ENCODE results near the gene MMP26. TPM values are rescaled to one million over a fixed set of nuclear protein-coding genes. Genes with fewer than 3 reads are reported as not detected.

The MMP26 gene
- total RNA-seq, 2 experiments from 2014 or later, result not detected

DNA sequence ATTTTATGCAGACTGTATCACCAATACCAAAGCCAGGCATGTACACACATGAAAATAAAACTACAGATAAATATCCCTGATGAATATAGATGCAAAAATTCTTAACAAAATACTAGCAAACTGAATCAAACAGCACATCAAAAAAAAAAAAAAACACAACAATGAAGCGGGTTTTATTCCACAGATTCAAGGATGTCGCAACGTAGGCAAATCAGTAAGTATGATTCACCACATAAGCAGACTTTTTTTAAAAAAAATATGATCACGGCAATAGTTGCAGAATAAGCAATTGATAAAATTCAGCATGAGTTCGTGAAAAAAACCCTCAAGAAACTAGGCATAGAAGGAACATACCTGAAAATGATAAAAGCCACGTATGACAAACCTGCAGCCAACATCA, 43.9 kb downstream of the MMP26 start:
- Mint-ChIP-seq H3K4me1 (no peaks in the 10 kb centered on the region), H3K27ac (no peak overlapping the region), H3K4me3 (no peak overlapping the region), H3K36me3 (ENCODE audit: low read depth) (no peaks in the 10 kb centered on the region), H3K9me3 (ENCODE audit: low read depth) (no peaks in the 10 kb centered on the region), H3K27me3 (peaks cover 15% of the 10 kb centered on the region)
- intact Hi-C loops (cut with DNase I, micrococcal nuclease), result no loop called here
- no peak for ATAC-seq
- ChIA-PET CTCF (no interaction called here), POLR2A (no interaction called here)
- no peak for DNase-seq

DNA sequence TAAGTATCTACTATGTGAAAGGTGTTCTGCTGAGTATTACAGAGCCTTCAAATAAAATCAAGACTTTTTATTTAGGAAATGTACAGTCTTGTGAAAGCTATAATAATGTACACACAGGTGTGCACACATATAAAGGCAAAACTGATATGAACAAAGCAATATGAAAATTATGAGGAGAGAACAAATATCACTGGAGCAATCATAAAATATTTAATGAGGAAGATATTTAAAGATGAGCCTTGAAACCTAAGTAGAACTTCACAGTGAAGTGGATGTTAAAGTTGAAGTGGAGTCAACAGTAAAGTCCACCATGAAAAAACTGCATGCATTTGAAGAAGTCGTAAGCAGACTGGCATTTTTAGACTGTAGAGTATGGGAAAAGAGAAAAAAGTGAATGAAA, 46.6 kb downstream of the MMP26 start:
- intact Hi-C loops (cut with DNase I, micrococcal nuclease), result no loop called here
- H3K27ac Mint-ChIP-seq, result no peak overlapping the region
- POLR2A ChIA-PET, result no interaction called here
- no peak overlapping the region for H3K4me3 Mint-ChIP-seq
- no peaks in the 10 kb centered on the region for H3K36me3 Mint-ChIP-seq (ENCODE audit: low read depth)
- peaks cover 15% of the 10 kb centered on the region for H3K27me3 Mint-ChIP-seq
- DNase-seq (no peak), ATAC-seq (no peak)
- no peaks in the 10 kb centered on the region for H3K9me3 Mint-ChIP-seq (ENCODE audit: low read depth)
- CTCF ChIA-PET, result no interaction called here
- no peaks in the 10 kb centered on the region for H3K4me1 Mint-ChIP-seq

Other genes with a start within 250 kb of the MMP26 start
- under 1 TPM in 1 of 2 experiments, not detected in 1; 0.07 TPM for gene OR52K1, start 222.1 kb upstream of the MMP26 start, total RNA-seq
- not detected for gene OR52M1, start 159.6 kb upstream of the MMP26 start, total RNA-seq
- not detected for gene OR52I2, start 123.0 kb upstream of the MMP26 start, total RNA-seq
- not detected for gene OR52I1, start 110.7 kb upstream of the MMP26 start, total RNA-seq
- gene TRIM68, start 96.6 kb upstream of the MMP26 start, total RNA-seq, result 1 to 10 TPM; 8.9 to 9.2 TPM
- gene OR51D1, start 67.3 kb upstream of the MMP26 start, total RNA-seq, result not detected
- gene OR51E1, start 60.8 kb upstream of the MMP26 start, total RNA-seq, result not detected
- gene OR51E2, start 6.9 kb upstream of the MMP26 start, total RNA-seq, result not detected
- not detected for gene OR51F1, start 65.2 kb downstream of the MMP26 start, total RNA-seq
- gene OR52R1, start 99.6 kb downstream of the MMP26 start, total RNA-seq, result not detected
- gene OR51F2, start 116.5 kb downstream of the MMP26 start, total RNA-seq, result not detected
- gene OR51S1, start 144.4 kb downstream of the MMP26 start, total RNA-seq, result not detected
- gene OR51T1, start 177.1 kb downstream of the MMP26 start, total RNA-seq, result not detected
- gene OR51A7, start 199.0 kb downstream of the MMP26 start, total RNA-seq, result not detected
- not detected for gene OR51G2, start 214.6 kb downstream of the MMP26 start, total RNA-seq
- gene OR51G1, start 219.6 kb downstream of the MMP26 start, total RNA-seq, result not detected
- gene OR51A4, start 242.8 kb downstream of the MMP26 start, total RNA-seq, result not detected

All from activated CD4-positive, alpha-beta T cell treated with anti-CD3 and anti-CD28 coated beads for 36 hours (primary cell).